K562 (cell line): ENCODE results near the gene BNIP5. TPM values are rescaled to one million over a fixed set of nuclear protein-coding genes. Genes with fewer than 3 reads are reported as not detected.

Experiments
- ATAC-seq: fragments of 200-7000 bp; cut with Tn5 transposase; 3 replicates; pipeline ENCODE4 v1.9.1; 2020; ENCODE audit warnings: moderate library complexity
- BruUV-seq: library from RNA; stranded (reverse); fragments of 400-500 nt; replicated peaks from 2 replicates; lab custom pipeline; 2021; lab: Mats Ljungman, UMichigan
- CTCF ChIA-PET: fragments of 300-600 bp; formaldehyde crosslinking; extraction: SDS; loops from one replicate; lab custom pipeline; 2021; ENCODE audit warnings: low intra/inter-chr PET ratio; lab: Yijun Ruan, JAX
- POLR2A ChIA-PET: fragments of 300-600, 350-650 bp; sonication (Branson Sonifier 250); formaldehyde crosslinking; extraction: SDS; loops from one replicate; lab custom pipeline; 2021; ENCODE audit warnings: antibody characterized with exemption, inconsistent platforms; lab: Yijun Ruan, JAX
- DNase-seq, 4 experiments: peaks; one replicate each; pipeline versions ENCODE4 v3.0.0 to v3.0.0-alpha.2; 2011 to 2018; ENCODE audit warnings: low spot score in 3 of 4, mixed read lengths in 3 of 4; ENCODE audit errors: extremely low read depth in 1 of 4
- FAIRE-seq: peaks from 2 replicates; lab custom pipeline; 2011; peaks lifted over from hg19 to GRCh38; lab: Jason Lieb, UNC
- H2AFZ ChIP-seq: 2 replicates; pipeline ENCODE4 v1.6.0; 2011; ENCODE audit warnings: low read depth, low read length, control low read depth, inconsistent platforms
- H3K27ac ChIP-seq: fragments of 200-600 bp; 3 replicates; pipeline ENCODE4 v1.8.0; 2011; ENCODE audit warnings: low read depth, mild to moderate bottlenecking, control low read depth, inconsistent platforms, low read length, moderate library complexity, mixed read lengths; ENCODE audit errors: extremely low read depth
- H3K27me3 ChIP-seq, 2 experiments: fragments of 300-600 bp in 1 of 2; 2 replicates in 1 of 2; 3 replicates in 1 of 2; pipeline versions ENCODE4 v1.6.0 to v1.8.0; 2011; ENCODE audit warnings: inconsistent platforms in 2 of 2, low read length in 2 of 2, mild to moderate bottlenecking in 1 of 2, mixed read lengths in 1 of 2, moderate library complexity in 1 of 2; ENCODE audit not compliant: control insufficient read depth in 2 of 2, insufficient read depth in 2 of 2
- H3K36me3 ChIP-seq: fragments of 300-600 bp; 3 replicates; pipeline ENCODE4 v1.8.0; 2011; ENCODE audit warnings: mild to moderate bottlenecking, low read length, inconsistent platforms; ENCODE audit not compliant: control insufficient read depth, insufficient read depth
- H3K4me1 ChIP-seq, 2 experiments: fragments of 200-600 bp in 1 of 2; replicated peaks in 1 of 2; 2 replicates in 1 of 2; 3 replicates in 1 of 2; pipeline versions ENCODE4 v1.5.1 to v1.8.0; 2011; ENCODE audit warnings: inconsistent platforms in 2 of 2, low read length in 2 of 2, mild to moderate bottlenecking in 1 of 2, mixed read lengths in 1 of 2, moderate library complexity in 1 of 2; ENCODE audit not compliant: control insufficient read depth in 2 of 2, insufficient read depth in 2 of 2
- H3K4me2 ChIP-seq: 2 replicates; pipeline ENCODE4 v1.6.1; 2011; ENCODE audit warnings: low read length, control low read depth, inconsistent platforms, mixed read lengths; ENCODE audit not compliant: insufficient read depth
- H3K4me3 ChIP-seq: fragments of 200-600 bp; sonication (generic), shearing (Covaris generic); 2 replicates; pipeline ENCODE4 v1.5.1; 2016; ENCODE audit warnings: control low read depth, inconsistent platforms
- H3K79me2 ChIP-seq: fragments of 200-600 bp; 3 replicates; pipeline ENCODE4 v1.8.0; 2011; ENCODE audit warnings: low read length, inconsistent platforms; ENCODE audit not compliant: control insufficient read depth, insufficient read depth
- H3K9ac ChIP-seq, 2 experiments: 2 replicates each; pipeline versions ENCODE4 v1.6.0 to v1.6.1; 2011; ENCODE audit warnings: low read depth in 2 of 2, low read length in 2 of 2, control low read depth in 1 of 2, inconsistent platforms in 1 of 2, mild to moderate bottlenecking in 1 of 2, mixed read lengths in 1 of 2; ENCODE audit not compliant: insufficient read depth in 1 of 2
- H3K9me1 ChIP-seq: one replicate; pipeline ENCODE4 v1.6.0; 2011; ENCODE audit warnings: inconsistent platforms, mild to moderate bottlenecking, low read length, moderate library complexity; ENCODE audit not compliant: control insufficient read depth, insufficient read depth
- H3K9me3 ChIP-seq: replicated peaks from 2 replicates; pipeline ENCODE4 v1.5.1; 2011; ENCODE audit warnings: low read depth, low read length, inconsistent platforms; ENCODE audit not compliant: control insufficient read depth, insufficient read depth
- H4K20me1 ChIP-seq: replicated peaks from 2 replicates; pipeline ENCODE4 v1.6.1; 2011; ENCODE audit warnings: low read length, inconsistent platforms, mixed read lengths; ENCODE audit not compliant: control insufficient read depth, insufficient read depth
- CEBPG ChIP-seq, 3 experiments: fragments of 200-800 bp in 1 of 3; sonication (Bioruptor generic) in 1 of 3; sonication (generic) in 1 of 3; formaldehyde crosslinking in 1 of 3; IDR thresholded peaks in 2 of 3; conservative IDR thresholded peaks in 1 of 3; 2 replicates each; pipeline versions ENCODE4 v1.6.1 to v1.8.0; 2016 to 2022; ENCODE audit warnings: missing compliant biosample characterization in 2 of 3, missing genetic modification characterization in 2 of 3, mild to moderate bottlenecking in 1 of 3, missing genetic modification reagents in 1 of 3
- HDAC2 ChIP-seq: fragments of 450-650 bp; IDR thresholded peaks from 2 replicates; pipeline ENCODE4 v1.6.1; 2016; ENCODE audit warnings: mild to moderate bottlenecking
- ZBTB1 ChIP-seq: sonication (generic); formaldehyde crosslinking; IDR thresholded peaks from 2 replicates; pipeline ENCODE4 v1.8.1; 2023; ENCODE audit warnings: missing genetic modification reagents, low read depth, mild to moderate bottlenecking, borderline replicate concordance
- ZKSCAN1 ChIP-seq: fragments of 150-350 bp; IDR thresholded peaks from 2 replicates; pipeline ENCODE4 v1.6.1; 2016; ENCODE audit warnings: low read depth, low read length
- ZNF140 ChIP-seq: fragments of 250-450 bp; sonication (Bioruptor Pico); IDR thresholded peaks from 2 replicates; pipeline ENCODE4 v1.8.0; 2021; ENCODE audit warnings: moderate library complexity, mild to moderate bottlenecking, inconsistent platforms
- ZNF3 ChIP-seq: fragments of 250-450 bp; sonication (Bioruptor Pico); IDR thresholded peaks from 2 replicates; pipeline ENCODE4 v1.5.0; 2021; ENCODE audit warnings: mild to moderate bottlenecking, moderate library complexity
- ZNF717 ChIP-seq: fragments of 250-450 bp; sonication (Bioruptor Pico); IDR thresholded peaks from 2 replicates; pipeline ENCODE4 v1.5.0; 2021
- WGBS: fragments of 100-300 bp; shearing (Covaris generic); methylation state at CpG from one replicate; pipeline ENCODE4 v1.1.6; 2016; ENCODE audit warnings: low coverage, mixed read lengths; ENCODE audit not compliant: insufficient coverage; ENCODE audit errors: missing lambda C conversion rate; 5-methylcytosine and 5-hydroxymethylcytosine counted together
- in situ Hi-C: fragments of 300-500 bp; cut with MboI; formaldehyde crosslinking; loops from 4 replicates; pipeline ENCODE4 v1.15.0; 2018; ENCODE audit warnings: inconsistent platforms, mixed read lengths
- intact Hi-C: fragments of 100-400 bp; cut with micrococcal nuclease; formaldehyde crosslinking; loops from 2 replicates; pipeline ENCODE4 v1.14.2; 2022
- polyA plus RNA-seq, 8 experiments: library from polyadenylated mRNA; depleted of rRNA in 4 of 8; stranded (reverse) in 5 of 8; unstranded in 3 of 8; fragments of >200 nt; fragmentation: Nextera tagmentation in 2 of 8; fragmentation: Illumina TruSeq in 1 of 8; extraction: Ambion mirVana in 2 of 8; extraction: Trizol in 1 of 8; gene quantifications; 2 replicates each; pipeline versions ENCODE4 v1.2.1 to v1.2.3, GENCODE V29; 2011 to 2014; ENCODE audit warnings: inconsistent platforms in 1 of 8, missing spikeins in 1 of 8
- total RNA-seq, 7 experiments: library from RNA; depleted of rRNA in 6 of 7; stranded (reverse); fragments of >200 nt in 6 of 7; fragmentation: Illumina TruSeq in 2 of 7; extraction: Trizol in 2 of 7; gene quantifications; 2 replicates each; pipeline versions ENCODE4 v1.2.1 to v1.2.3, GENCODE V29; 2011 to 2021; ENCODE audit warnings: low replicate concordance in 1 of 7
- TF ChIP-seq, protein P1 (sequence below), 3 experiments: IDR thresholded peaks in 2 of 3; conservative IDR thresholded peaks in 1 of 3; 2 replicates each; pipeline ENCODE4 v1.5.1; 2011 to 2012; ENCODE audit warnings: low read length in 3 of 3, mild to moderate bottlenecking in 3 of 3, control low read depth in 2 of 3, improper control_type of control experiment in 1 of 3, inconsistent platforms in 1 of 3, low read depth in 1 of 3, mixed read lengths in 1 of 3, moderate library complexity in 1 of 3; ENCODE audit not compliant: insufficient read depth in 2 of 3

The BNIP5 gene
- total and polyA plus RNA-seq, 9 of the 15 experiments (the other 6 are each of a cell fraction or from before 2014, with no cell fraction given), result not detected

DNA sequence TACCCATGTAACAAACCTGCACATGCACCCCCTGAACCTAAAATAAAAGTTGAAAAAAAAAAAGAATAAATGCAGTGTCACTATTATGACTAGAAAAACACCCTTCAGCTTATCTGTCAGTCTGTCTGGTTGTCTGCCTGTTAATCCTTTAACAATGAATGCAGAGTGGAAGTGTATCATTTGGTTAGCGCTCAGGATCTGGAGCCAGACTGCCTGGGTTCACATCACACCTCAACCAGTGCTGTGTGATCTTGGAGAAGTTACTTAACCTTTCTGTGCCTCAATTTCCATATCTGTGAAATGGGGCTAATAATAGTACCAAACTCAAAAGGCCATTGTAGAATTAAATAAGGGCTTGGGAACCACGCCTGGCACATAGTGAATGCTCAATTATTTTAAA lies 34.0 kb upstream of the BNIP5 start (continued):
- TF ChIP-seq HDAC2 (peak; percentile 69; the same call in 1 of the 2 replicates), ZKSCAN1 (no peak), ZNF717 (CRISPR knock-in tag) (no peak), ZNF3 (CRISPR knock-in tag) (no peak), ZBTB1 (CRISPR knock-in tag) (no peak)

DNA sequence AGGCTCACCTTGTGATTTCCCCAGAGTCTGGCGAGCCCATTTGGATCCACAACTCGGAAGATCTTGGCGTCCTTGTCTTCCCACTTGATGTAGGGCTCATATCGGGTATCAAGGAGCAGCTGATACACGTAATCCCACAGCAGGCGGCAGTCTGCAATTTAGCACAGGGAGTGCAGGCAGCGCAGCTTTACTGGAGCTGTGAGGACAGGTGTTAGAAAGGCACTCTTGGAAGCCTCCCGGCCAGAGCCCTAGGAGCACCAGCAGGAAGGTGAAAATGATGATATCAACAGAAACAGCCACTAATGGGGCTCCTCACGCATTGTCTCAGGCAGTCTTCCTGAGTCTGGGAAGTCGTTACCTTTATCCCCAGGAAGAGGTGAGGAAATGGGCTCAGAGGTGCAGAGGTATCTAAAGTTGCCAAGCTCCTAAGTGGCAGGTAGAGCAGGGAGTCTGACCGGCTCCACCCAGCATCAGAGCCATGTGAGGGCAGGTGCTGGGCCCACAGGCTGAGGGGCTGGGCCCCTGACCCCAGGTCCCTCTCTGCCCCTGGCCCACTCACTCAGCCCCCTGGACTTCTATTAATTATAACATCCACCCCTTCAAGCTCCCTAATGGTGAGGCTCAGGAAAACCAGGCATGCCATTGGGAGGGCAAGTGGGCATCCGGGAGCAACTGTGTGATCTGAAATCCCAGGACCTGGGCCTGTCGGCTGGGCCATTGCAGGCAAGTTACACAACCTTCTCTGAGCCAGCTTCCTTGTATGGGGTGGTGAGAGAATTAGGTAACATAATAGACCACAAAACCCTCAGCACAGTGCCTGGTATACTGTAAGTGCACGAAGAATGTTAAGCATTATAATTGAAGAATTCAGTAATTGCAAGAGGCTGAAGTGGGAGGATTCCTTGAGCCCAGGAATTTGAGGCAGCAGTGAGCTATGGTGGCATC lies 32.5 kb upstream of the BNIP5 start:
- H3K27ac ChIP-seq, result no peak overlapping the region
- no peaks in the 10 kb centered on the region for H3K9me1 ChIP-seq
- BruUV-seq, result no TSS peak
- peaks cover 27 to 65% of the 10 kb centered on the region in 2 experiments for H3K27me3 ChIP-seq
- no peak overlapping the region for H3K9ac ChIP-seq
- CTCF ChIA-PET, result no interaction called here
- H3K4me3 ChIP-seq, result no peak overlapping the region
- H4K20me1 ChIP-seq, result no peaks in the 10 kb centered on the region
- H2AFZ ChIP-seq, result no peak overlapping the region
- ATAC-seq (peak; percentile 55), DNase-seq (peak in 1 of 4 experiments; percentile 33), FAIRE-seq (no peak)
- no peaks in the 10 kb centered on the region for H3K79me2 ChIP-seq
- H3K36me3 ChIP-seq, result no peaks in the 10 kb centered on the region
- intact Hi-C loops (no loop called here), in situ Hi-C loops (no loop called here)
- POLR2A ChIA-PET, result interaction anchor here (0.6 to 1.0 kb wide), 4 partner anchors 53 to 1077 kb away, joined by 3 read pairs; partner anchors contain the start of gene MAPK14
- 3% methylated on average over 14 of the region's 14 CpGs for WGBS
- no peaks in the 10 kb centered on the region for H3K9me3 ChIP-seq
- H3K4me1 ChIP-seq, result peaks cover 8 to 15% of the 10 kb centered on the region in 2 experiments; a peak in 4 of 5 replicates
- H3K4me2 ChIP-seq, result no peak overlapping the region
- TF ChIP-seq CEBPG (CRISPR knock-in tag; IDR thresholded peaks at IDR 0.05) (no peak), CEBPG (tag; conservative IDR thresholded peaks at IDR 0.05 in 1 of 2, IDR thresholded peaks at IDR 0.05 in 1 of 2) (0 out of 4 replicates have a peak, but pooled peaks of 1 of the 2 experiments have one; percentile 27), ZNF140 (CRISPR knock-in tag) (no peak)
- TF ChIP-seq, protein P1, sequence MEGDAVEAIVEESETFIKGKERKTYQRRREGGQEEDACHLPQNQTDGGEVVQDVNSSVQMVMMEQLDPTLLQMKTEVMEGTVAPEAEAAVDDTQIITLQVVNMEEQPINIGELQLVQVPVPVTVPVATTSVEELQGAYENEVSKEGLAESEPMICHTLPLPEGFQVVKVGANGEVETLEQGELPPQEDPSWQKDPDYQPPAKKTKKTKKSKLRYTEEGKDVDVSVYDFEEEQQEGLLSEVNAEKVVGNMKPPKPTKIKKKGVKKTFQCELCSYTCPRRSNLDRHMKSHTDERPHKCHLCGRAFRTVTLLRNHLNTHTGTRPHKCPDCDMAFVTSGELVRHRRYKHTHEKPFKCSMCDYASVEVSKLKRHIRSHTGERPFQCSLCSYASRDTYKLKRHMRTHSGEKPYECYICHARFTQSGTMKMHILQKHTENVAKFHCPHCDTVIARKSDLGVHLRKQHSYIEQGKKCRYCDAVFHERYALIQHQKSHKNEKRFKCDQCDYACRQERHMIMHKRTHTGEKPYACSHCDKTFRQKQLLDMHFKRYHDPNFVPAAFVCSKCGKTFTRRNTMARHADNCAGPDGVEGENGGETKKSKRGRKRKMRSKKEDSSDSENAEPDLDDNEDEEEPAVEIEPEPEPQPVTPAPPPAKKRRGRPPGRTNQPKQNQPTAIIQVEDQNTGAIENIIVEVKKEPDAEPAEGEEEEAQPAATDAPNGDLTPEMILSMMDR (IDR thresholded peaks at IDR 0.05 in 2 of 3, conservative IDR thresholded peaks at IDR 0.05 in 1 of 3; ENCODE audit: insufficient read depth in 2 of 3, low read depth in 1 of 3, low read length in 3 of 3), result peak in 2 of 3 experiments; percentile 16 to 37; a peak in 2 of 6 replicates
